HG02763 (cell line): ENCODE data around the gene BTBD10.

ENCODE experiments used
- ATAC-seq: cut with Tn5 transposase; IDR thresholded peaks from one replicate; pipeline ENCODE4 v1.9.1; 2021; ENCODE audit warnings: mild to moderate bottlenecking, moderate library complexity; ENCODE audit not compliant: unreplicated experiment

Gene BTBD10

DNA sequence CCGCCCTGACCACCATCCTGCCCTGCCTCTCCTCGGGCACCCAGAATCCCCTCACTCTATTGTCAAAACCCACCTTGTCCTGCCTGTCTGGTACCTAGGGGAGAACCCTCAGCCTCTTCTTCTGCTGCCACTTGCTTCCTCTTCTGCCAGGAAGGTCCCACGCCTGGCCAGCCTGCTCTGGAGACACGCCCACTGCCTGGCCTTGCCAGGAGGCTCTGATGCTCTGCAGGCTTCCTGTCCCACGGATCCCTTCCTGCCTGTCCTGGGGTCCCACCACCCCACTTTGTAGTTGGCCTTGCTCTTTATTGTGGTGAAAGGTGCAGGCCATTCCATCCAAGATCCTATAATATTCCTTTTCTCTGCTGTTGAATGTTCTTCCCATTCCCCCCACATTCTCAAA is 122.0 kb downstream of the BTBD10 start:
- ATAC-seq: no peak

DNA sequence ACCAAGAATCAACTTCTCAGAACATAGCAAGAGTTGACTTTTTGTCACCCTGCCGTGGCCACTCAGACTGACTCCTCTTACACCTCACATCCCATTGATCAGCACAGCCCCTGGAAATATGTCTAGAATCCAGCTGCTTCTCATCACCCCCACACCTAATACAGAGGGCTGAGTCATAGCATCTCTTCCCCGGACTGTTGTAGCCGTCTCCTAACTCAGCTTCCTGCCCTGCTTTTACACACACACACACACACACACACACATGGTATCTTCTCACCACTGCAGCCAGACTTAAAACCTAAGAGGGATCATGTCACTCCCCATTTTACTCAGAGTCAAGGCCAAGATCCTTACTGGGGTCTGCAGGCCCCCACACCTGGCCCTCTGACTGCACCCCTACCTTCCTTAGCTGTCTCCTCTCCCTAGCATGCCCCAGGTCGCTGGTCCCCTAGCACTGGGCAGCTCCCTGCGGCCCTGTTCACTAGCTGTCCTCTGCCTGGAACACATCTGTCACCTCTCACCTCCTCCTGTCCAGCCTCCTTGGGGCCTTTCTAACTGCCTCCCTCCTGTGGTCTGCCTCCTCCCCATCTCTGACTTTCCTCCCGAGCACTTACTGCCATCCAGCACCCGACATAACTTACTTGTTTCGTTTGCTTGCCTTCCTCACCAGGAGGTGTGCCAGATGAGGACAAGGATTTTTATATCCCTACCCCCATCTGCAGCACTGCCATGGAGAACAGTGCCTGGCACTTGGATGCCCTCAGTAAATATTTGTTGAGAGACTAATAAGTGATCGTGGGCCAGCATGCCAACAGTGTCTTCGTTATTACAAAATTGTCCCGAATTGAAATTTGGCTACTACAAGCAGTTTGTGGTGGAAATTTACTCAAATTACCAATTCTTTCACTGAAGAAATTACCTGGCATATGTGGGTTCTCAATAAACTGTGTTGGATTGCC is 123.5 kb downstream of the BTBD10 start:
- ATAC-seq: no peak

DNA sequence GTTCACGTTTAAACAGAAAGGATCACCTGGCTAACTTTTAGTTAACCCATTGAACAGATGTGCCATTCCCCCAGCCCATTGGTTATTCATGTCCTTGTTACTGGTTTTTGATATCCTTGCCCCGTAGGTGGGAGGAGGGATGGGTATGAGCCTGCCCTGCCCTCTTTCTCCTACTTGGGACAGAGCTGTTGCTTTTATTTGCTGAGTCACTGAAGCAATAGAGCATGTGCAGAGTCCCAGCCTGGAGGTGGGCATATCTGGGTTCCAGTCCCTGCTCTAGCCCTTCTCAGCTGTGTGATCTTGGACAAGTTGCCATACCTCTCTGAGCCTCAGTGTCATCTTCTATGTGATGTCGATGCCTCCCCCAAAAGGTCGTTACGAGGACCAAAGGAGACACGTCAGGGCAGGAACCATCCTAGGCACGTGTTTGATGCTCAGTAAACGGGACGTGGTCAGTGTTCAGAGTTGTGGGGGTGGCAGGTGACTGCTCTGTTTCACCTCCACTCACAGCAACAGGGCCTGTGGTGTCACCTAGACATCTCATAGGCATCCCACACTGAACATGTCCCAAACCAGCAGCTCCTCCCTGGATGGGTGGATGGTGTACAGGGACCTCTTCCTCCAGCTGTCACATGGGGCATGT is 124.5 kb downstream of the BTBD10 start:
- no peak for ATAC-seq

DNA sequence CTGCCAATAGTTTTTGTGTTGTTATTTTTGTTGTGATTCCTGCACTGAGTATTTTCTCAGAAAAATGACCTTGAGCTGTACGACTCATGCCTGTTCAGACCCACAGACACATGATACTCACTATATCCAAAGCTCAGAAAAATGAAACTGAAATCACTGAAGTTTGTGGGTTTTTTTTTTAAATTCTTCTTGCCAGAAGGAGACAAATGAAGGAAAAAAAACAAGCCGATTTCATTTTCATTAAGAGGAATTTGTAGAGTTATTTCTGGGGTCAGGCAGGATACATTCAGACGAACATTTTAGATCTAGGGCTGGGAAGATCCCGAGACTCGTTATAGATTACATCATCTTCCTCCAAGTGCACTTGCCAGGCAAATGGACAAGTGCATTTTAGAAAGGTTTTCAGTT is 125.0 kb downstream of the BTBD10 start:
- ATAC-seq: no peak
